Measurements from ENCODE around the gene BIN1.

DNA sequence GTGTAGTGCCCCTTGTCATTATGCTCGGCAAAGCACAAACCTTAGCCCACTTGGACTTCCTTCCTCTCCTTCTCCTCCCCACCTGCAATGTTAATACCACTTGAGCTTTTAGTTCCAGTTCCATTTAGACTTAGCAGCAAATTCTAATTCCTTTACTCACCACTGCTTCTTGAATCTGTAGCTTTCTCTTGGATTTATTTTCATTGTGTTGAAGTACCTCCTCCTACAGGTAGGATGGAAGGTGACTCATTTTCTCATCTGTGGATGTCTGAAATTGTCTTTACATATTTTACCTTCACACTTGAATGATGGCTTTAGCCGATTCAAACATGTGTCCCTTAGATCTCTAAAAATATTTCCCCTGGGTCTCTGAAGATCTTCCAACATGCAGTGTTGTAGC is 32.8 kb upstream of the BIN1 start:
- TF ChIP-seq EZH2phosphoT487 (IDR thresholded peaks at IDR 0.05; ENCODE audit: insufficient read depth, low read depth) = no peak
- TF ChIP-seq EZH2 (IDR thresholded peaks at IDR 0.05; ENCODE audit: insufficient read depth, poor library complexity, severe bottlenecking) = no peak
